Breast epithelium (tissue), 3 donors: ENCODE results near the gene NFIX.

Experiments used
- POLR2A ChIP-seq: fragments of 450-650 bp; IDR thresholded peaks from one replicate; pipeline ENCODE4 v1.6.1; 2016; ENCODE audit warnings: antibody characterized with exemption, mild to moderate bottlenecking, moderate library complexity
- POLR2AphosphoS5 ChIP-seq, 3 donors: sonication (generic); formaldehyde crosslinking; IDR thresholded peaks; one replicate each; pipeline ENCODE4 v1.6.1; 2017; ENCODE audit warnings: antibody characterized with exemption in 3 of 3
- TF ChIP-seq, protein P1 (sequence below), 3 donors: fragments of 450-650 bp; IDR thresholded peaks; one replicate each; pipeline ENCODE4 v1.5.1; 2016 to 2017; ENCODE audit warnings: antibody characterized with exemption in 3 of 3, mild to moderate bottlenecking in 3 of 3, moderate library complexity in 3 of 3

DNA sequence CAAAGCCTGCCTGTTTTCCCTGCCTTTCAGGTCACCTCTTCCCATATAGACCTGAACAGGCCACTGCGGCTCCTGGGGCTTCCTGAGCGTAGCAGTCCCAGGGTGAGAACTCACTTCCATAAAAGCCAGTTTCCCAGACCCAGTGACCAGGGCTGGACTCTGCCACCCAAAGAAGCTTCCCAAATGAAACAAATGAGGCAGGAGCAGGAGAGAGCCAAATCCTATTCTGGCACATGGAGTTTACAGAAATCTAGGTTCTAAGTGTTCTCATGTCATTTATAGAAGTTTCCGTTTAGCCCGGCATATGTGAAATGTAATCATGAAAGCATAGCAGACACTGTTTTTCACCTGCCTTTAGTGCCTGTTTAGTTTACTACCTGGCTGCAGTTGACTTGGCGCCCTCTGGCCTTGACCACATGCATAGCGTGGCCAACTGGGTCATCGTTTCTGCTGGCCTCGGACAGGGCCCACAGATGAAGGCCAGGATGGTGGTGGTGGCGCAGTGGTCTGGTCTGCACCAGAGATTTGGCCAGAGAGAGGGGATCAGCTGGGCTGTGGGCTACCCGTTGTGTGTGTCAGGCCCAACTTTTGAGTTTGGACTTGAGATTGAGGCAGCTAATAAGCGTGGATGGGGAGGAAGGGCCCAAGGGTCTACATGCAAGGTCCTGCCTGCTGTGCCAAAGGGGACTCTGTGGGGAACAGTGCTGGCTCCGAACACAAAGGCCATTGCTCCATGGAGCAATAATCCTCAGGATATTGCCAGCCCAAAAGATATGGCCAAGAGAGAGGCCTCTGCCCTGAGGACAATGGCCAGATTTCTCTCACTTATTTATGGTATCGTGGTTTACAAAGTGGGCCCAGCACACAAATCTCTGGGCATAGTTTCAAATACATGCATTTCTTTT is 43.3 kb downstream of the NFIX start:
- TF ChIP-seq POLR2A (no peak), POLR2AphosphoS5 (IDR thresholded peaks at IDR 0.05) (no peak)
- TF ChIP-seq, protein P1, sequence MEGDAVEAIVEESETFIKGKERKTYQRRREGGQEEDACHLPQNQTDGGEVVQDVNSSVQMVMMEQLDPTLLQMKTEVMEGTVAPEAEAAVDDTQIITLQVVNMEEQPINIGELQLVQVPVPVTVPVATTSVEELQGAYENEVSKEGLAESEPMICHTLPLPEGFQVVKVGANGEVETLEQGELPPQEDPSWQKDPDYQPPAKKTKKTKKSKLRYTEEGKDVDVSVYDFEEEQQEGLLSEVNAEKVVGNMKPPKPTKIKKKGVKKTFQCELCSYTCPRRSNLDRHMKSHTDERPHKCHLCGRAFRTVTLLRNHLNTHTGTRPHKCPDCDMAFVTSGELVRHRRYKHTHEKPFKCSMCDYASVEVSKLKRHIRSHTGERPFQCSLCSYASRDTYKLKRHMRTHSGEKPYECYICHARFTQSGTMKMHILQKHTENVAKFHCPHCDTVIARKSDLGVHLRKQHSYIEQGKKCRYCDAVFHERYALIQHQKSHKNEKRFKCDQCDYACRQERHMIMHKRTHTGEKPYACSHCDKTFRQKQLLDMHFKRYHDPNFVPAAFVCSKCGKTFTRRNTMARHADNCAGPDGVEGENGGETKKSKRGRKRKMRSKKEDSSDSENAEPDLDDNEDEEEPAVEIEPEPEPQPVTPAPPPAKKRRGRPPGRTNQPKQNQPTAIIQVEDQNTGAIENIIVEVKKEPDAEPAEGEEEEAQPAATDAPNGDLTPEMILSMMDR (IDR thresholded peaks at IDR 0.05) = no peak
